Retinal pigment epithelial cell (primary cell): ENCODE data around the gene MRPL48.

Source experiments
- DNase-seq: peaks from one replicate; pipeline ENCODE4 v3.0.0-alpha.2; 2010; ENCODE audit warnings: low read depth
- H3K4me3 ChIP-seq: 2 replicates; pipeline ENCODE4 v1.5.1; 2011; ENCODE audit warnings: mild to moderate bottlenecking, low read length, control low read depth, moderate library complexity
- CTCF ChIP-seq: conservative IDR thresholded peaks from 2 replicates; pipeline ENCODE4 v1.5.1; 2011; ENCODE audit warnings: low read depth, low read length, control low read depth, inconsistent platforms

MRPL48 gene

DNA sequence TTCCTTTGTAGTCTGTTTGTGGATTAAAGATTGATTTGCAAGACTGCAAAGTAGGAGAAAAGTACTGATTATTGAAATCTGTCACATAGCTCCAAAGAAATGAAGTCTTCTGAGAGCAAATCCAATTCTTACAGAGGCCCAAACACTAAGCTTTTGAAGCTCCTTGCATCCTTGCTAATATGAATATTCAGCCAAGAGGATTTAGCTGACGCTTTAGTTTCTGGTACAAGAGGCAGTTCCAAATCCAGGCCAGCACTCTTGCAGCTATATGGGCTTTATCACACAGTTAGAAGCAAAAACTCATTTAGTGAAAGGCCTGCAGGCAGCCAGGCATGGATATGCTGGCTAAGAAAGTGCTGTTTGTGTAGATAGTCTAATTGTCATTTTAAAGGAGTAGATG is 101.9 kb downstream of the MRPL48 start:
- no peak overlapping the region for H3K4me3 ChIP-seq
- no peak for TF ChIP-seq CTCF
- DNase-seq = no peak

DNA sequence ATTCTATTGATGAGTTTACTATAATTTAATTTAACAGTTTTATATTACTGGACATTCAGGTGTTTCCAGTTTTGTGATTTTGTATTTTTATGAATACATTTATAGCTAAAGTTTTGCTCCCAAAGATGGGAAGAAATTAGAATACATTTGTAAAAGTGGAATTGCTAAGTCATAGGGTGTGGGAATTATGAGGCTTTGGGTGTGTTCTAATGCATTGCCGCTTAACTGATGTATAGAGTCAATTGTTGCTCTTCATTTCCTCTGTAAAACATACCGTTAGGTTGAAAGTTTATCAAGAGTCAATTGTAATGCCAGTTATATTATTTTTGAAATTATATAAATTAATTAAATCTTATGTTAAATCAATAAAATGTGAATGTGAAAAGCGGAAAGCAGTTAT is 105.4 kb downstream of the MRPL48 start:
- DNase-seq = no peak
- no peak for TF ChIP-seq CTCF
- no peak overlapping the region for H3K4me3 ChIP-seq

GRCh38 chr11:73894725-73895335 is 107.2 kb downstream of the MRPL48 start:
- no peak for TF ChIP-seq CTCF
- H3K4me3 ChIP-seq = no peak overlapping the region
- DNase-seq = no peak

DNA sequence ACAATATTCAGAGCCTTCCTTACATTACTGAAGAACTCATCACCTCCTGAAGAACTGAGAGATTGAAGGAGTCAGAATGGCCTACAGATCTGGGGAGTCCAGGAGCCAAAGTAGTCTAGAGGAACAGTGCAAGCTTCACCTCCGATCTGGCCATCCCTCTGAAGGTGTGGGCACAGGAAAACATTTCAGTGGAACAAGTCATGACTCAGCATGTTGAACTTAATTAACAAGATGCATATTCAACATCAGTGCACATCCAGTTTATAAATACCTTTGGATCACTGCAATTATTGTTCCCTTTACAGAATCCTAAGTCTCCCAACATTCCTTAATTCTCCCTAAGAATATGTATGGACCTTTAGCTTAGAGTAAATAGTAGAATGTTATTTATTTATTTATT is 114.6 kb downstream of the MRPL48 start:
- no peak overlapping the region for H3K4me3 ChIP-seq
- TF ChIP-seq CTCF = no peak
- no peak for DNase-seq

- TF ChIP-seq CTCF = peak; percentile 19
- no peak overlapping the region for H3K4me3 ChIP-seq
- no peak for DNase-seq
Observed at GRCh38 chr11:73907191-73907590, 119.5 kb downstream of the MRPL48 start.

- H3K4me3 ChIP-seq = no peak overlapping the region
- DNase-seq = no peak
- TF ChIP-seq CTCF = no peak
Observed at GRCh38 chr11:73912026-73912425, 124.4 kb downstream of the MRPL48 start.

GRCh38 chr11:73913472-73913871 is 125.8 kb downstream of the MRPL48 start:
- TF ChIP-seq CTCF = no peak
- DNase-seq = no peak
- H3K4me3 ChIP-seq = no peak overlapping the region
